ENCODE measurements around the gene FAM149A.

Gene FAM149A

GRCh38 chr4:186088523-186088922, 16.0 kb upstream of the FAM149A start:
- TF ChIP-seq CTCF (IDR thresholded peaks at IDR 0.05; ENCODE audit: insufficient read depth, low read depth, low read length, missing control alignments) = no peak
- H3K4me3 ChIP-seq (ENCODE audit: low read depth, low read length) = no peak overlapping the region
- no peak for DNase-seq (ENCODE audit: low read depth)

- no peak for TF ChIP-seq CTCF (IDR thresholded peaks at IDR 0.05; ENCODE audit: insufficient read depth, low read depth, low read length, missing control alignments)
- no peak overlapping the region for H3K4me3 ChIP-seq (ENCODE audit: low read depth, low read length)
- no peak for DNase-seq (ENCODE audit: low read depth)
Measured at GRCh38 chr4:186092296-186092695, 12.2 kb upstream of the FAM149A start.

- H3K4me3 ChIP-seq (ENCODE audit: low read depth, low read length) = no peak overlapping the region
- TF ChIP-seq CTCF (IDR thresholded peaks at IDR 0.05; ENCODE audit: insufficient read depth, low read depth, low read length, missing control alignments) = no peak
- DNase-seq (ENCODE audit: low read depth) = no peak
Measured at GRCh38 chr4:186095406-186095805, 9.1 kb upstream of the FAM149A start.

GRCh38 chr4:186096681-186097165, 7.8 kb upstream of the FAM149A start:
- TF ChIP-seq CTCF (IDR thresholded peaks at IDR 0.05; ENCODE audit: insufficient read depth, low read depth, low read length, missing control alignments) = no peak
- no peak overlapping the region for H3K4me3 ChIP-seq (ENCODE audit: low read depth, low read length)
- DNase-seq (ENCODE audit: low read depth) = no peak

- DNase-seq (ENCODE audit: low read depth) = no peak
- no peak overlapping the region for H3K4me3 ChIP-seq (ENCODE audit: low read depth, low read length)
- TF ChIP-seq CTCF (IDR thresholded peaks at IDR 0.05; ENCODE audit: insufficient read depth, low read depth, low read length, missing control alignments) = no peak
Measured at GRCh38 chr4:186097386-186097785, 7.1 kb upstream of the FAM149A start.

GRCh38 chr4:186102931-186103330, 1.6 kb upstream of the FAM149A start:
- no peak for DNase-seq (ENCODE audit: low read depth)
- no peak overlapping the region for H3K4me3 ChIP-seq (ENCODE audit: low read depth, low read length)
- no peak for TF ChIP-seq CTCF (IDR thresholded peaks at IDR 0.05; ENCODE audit: insufficient read depth, low read depth, low read length, missing control alignments)

GRCh38 chr4:186104890-186105646, 564 bp downstream of the FAM149A start:
- no peak for TF ChIP-seq CTCF (IDR thresholded peaks at IDR 0.05; ENCODE audit: insufficient read depth, low read depth, low read length, missing control alignments)
- DNase-seq (ENCODE audit: low read depth) = no peak
- H3K4me3 ChIP-seq (ENCODE audit: low read depth, low read length) = no peak overlapping the region

Measured in GM12865 (cell line).